Small intestine (tissue), 7 donors: ENCODE data around the gene GIMAP1. TPM values are rescaled to one million over a fixed set of nuclear protein-coding genes. Genes with fewer than 3 reads are reported as not detected.

ENCODE experiments used
- DNase-seq, 2 donors: peaks; one replicate each; pipeline versions ENCODE4 v3.0.0 to v3.0.0-alpha.2; 2013
- FAIRE-seq: peaks from 2 replicates; lab custom pipeline; 2012; peaks lifted over from hg19 to GRCh38; lab: Jason Lieb, UNC
- H3K27ac ChIP-seq, 3 donors: one replicate each; pipeline ENCODE4 v1.5.1; 2013; ENCODE audit warnings: low read length in 2 of 3, mild to moderate bottlenecking in 2 of 3, control low read depth in 1 of 3, inconsistent platforms in 1 of 3, low read depth in 1 of 3, moderate library complexity in 1 of 3
- H3K27me3 ChIP-seq, 3 donors: one replicate each; pipeline ENCODE4 v1.6.1; 2013; ENCODE audit warnings: low read length in 3 of 3, inconsistent platforms in 1 of 3; ENCODE audit not compliant: control insufficient read depth in 3 of 3, insufficient read depth in 3 of 3
- H3K36me3 ChIP-seq, 3 donors: one replicate each; pipeline ENCODE4 v1.6.1; 2013; ENCODE audit warnings: low read length in 3 of 3, inconsistent platforms in 1 of 3, low read depth in 1 of 3, mild to moderate bottlenecking in 1 of 3, moderate library complexity in 1 of 3; ENCODE audit not compliant: control insufficient read depth in 3 of 3, insufficient read depth in 2 of 3
- H3K4me1 ChIP-seq, 3 donors: one replicate each; pipeline ENCODE4 v1.6.1; 2013; ENCODE audit warnings: low read length in 2 of 3, inconsistent platforms in 1 of 3, low read depth in 1 of 3, mild to moderate bottlenecking in 1 of 3, moderate library complexity in 1 of 3; ENCODE audit not compliant: control insufficient read depth in 3 of 3, insufficient read depth in 2 of 3
- H3K4me3 ChIP-seq, 3 donors: one replicate each; pipeline ENCODE4 v1.5.1; 2013; ENCODE audit warnings: low read length in 3 of 3, control low read depth in 1 of 3, inconsistent platforms in 1 of 3, low read depth in 1 of 3, mild to moderate bottlenecking in 1 of 3, moderate library complexity in 1 of 3
- H3K9me3 ChIP-seq, 2 donors: one replicate each; pipeline ENCODE4 v1.6.1; 2013; ENCODE audit warnings: low read depth in 1 of 2, low read length in 1 of 2; ENCODE audit not compliant: control insufficient read depth in 2 of 2, insufficient read depth in 1 of 2
- WGBS, 3 donors: extraction: QIAGEN DNeasy Blood & Tissue Kit; methylation state at CpG; one replicate each; pipeline ENCODE4 v1.1.7; 2013; 5-methylcytosine and 5-hydroxymethylcytosine counted together
- polyA plus RNA-seq, 4 donors: library from polyadenylated mRNA; stranded (reverse) in 3 of 4; unstranded in 1 of 4; fragments of 200-250 nt in 3 of 4; fragments of 120-200 nt in 1 of 4; gene quantifications; one replicate each; pipeline versions ENCODE4 v1.2.1 to v1.2.3, GENCODE V29; 2013
- donor health status: healthy with polysubstance abuse.
- donor health status: control.
- donor health status: control.
- donor health status: Bipolar disorder and iron deficiency.
- donor health status: healthy.

GIMAP1 gene
- polyA plus RNA-seq, 4 donors: 0.89 to 7.5 (median 3.1) TPM

- FAIRE-seq (no peak), DNase-seq (no peak)
- Histone ChIP-seq H3K36me3 (no peaks in the 10 kb centered on the region), H3K27ac (peak overlapping the region in 2 of 3 donors; percentile 9 to 85), H3K4me1 (no peaks in the 10 kb centered on the region), H3K4me3 (peak overlapping the region; percentile 28 to 63 (median 53)), H3K9me3 (no peaks in the 10 kb centered on the region), H3K27me3 (no peaks in the 10 kb centered on the region)
- WGBS, 3 donors: 36 to 76% (median 50%) methylated on average over 4 of the region's 4 CpGs
Observed at GRCh38 chr7:150716939-150717338, 526 bp downstream of the GIMAP1 start.

GRCh38 chr7:150717814-150718420 is 1.5 kb downstream of the GIMAP1 start:
- H3K36me3 ChIP-seq: no peaks in the 10 kb centered on the region
- no peaks in the 10 kb centered on the region for H3K9me3 ChIP-seq
- H3K4me1 ChIP-seq: no peaks in the 10 kb centered on the region
- H3K27ac ChIP-seq: peak overlapping the region in 1 of 3 donors; percentile 22
- H3K4me3 ChIP-seq: peak overlapping the region; percentile 17 to 32 (median 28)
- 55 to 76% (median 68%) methylated on average over 4 of the region's 4 CpGs for WGBS, 3 donors
- DNase-seq (no peak), FAIRE-seq (no peak)
- H3K27me3 ChIP-seq: no peaks in the 10 kb centered on the region

GRCh38 chr7:150719436-150719835 is 3.0 kb downstream of the GIMAP1 start:
- no peak overlapping the region for H3K4me3 ChIP-seq
- no peaks in the 10 kb centered on the region for H3K36me3 ChIP-seq
- H3K9me3 ChIP-seq: no peaks in the 10 kb centered on the region
- 69 to 84% (median 84%) methylated on average over 4 of the region's 4 CpGs for WGBS, 3 donors
- no peak for DNase-seq
- no peaks in the 10 kb centered on the region for H3K4me1 ChIP-seq
- no peak overlapping the region for H3K27ac ChIP-seq
- no peak for FAIRE-seq
- no peaks in the 10 kb centered on the region for H3K27me3 ChIP-seq

- FAIRE-seq (no peak), DNase-seq (no peak)
- Histone ChIP-seq H3K9me3 (no peaks in the 10 kb centered on the region), H3K27ac (no peak overlapping the region), H3K36me3 (no peaks in the 10 kb centered on the region), H3K4me1 (no peaks in the 10 kb centered on the region), H3K27me3 (no peaks in the 10 kb centered on the region), H3K4me3 (no peak overlapping the region)
- 94 to 96% (median 94%) methylated on average over 45 to 52 of the region's 52 CpGs for WGBS, 3 donors
Observed at GRCh38 chr7:150719960-150720891, 3.8 kb downstream of the GIMAP1 start.

GRCh38 chr7:150721970-150722373 is 5.6 kb downstream of the GIMAP1 start:
- peak overlapping the region in 1 of 3 donors; percentile 24 for H3K27ac ChIP-seq
- no peaks in the 10 kb centered on the region for H3K4me1 ChIP-seq
- DNase-seq: no peak
- H3K4me3 ChIP-seq: no peak overlapping the region
- no peaks in the 10 kb centered on the region for H3K27me3 ChIP-seq
- 84 to 93% (median 92%) methylated on average over 11 of the region's 11 CpGs for WGBS, 3 donors
- no peak for FAIRE-seq
- H3K36me3 ChIP-seq: no peaks in the 10 kb centered on the region
- H3K9me3 ChIP-seq: peaks cover 0 to 4% of the 10 kb centered on the region in 2 donors

- H3K4me3 ChIP-seq: no peak overlapping the region
- no peak for DNase-seq
- H3K27me3 ChIP-seq: no peaks in the 10 kb centered on the region
- H3K9me3 ChIP-seq: peaks cover 0 to 4% of the 10 kb centered on the region in 2 donors
- H3K27ac ChIP-seq: peak overlapping the region in 1 of 3 donors; percentile 6
- no peaks in the 10 kb centered on the region for H3K36me3 ChIP-seq
- FAIRE-seq: no peak
- no peaks in the 10 kb centered on the region for H3K4me1 ChIP-seq
- WGBS, 3 donors: 25 to 48% (median 42%) methylated on average over 12 of the region's 12 CpGs
Observed at GRCh38 chr7:150722431-150722931, 6.1 kb downstream of the GIMAP1 start.

- DNase-seq: no peak
- Histone ChIP-seq H3K4me3 (no peak overlapping the region), H3K27me3 (no peaks in the 10 kb centered on the region), H3K36me3 (no peaks in the 10 kb centered on the region), H3K4me1 (peaks cover 0 to 5% (median 0%) of the 10 kb centered on the region in 3 donors), H3K27ac (no peak overlapping the region), H3K9me3 (peaks cover 0 to 4% of the 10 kb centered on the region in 2 donors)
- no peak for FAIRE-seq
- WGBS, 3 donors: 66 to 78% (median 69%) methylated on average over 1 of the region's 1 CpG
Observed at GRCh38 chr7:150723467-150723866, 7.1 kb downstream of the GIMAP1 start.

- H3K27ac ChIP-seq: peak overlapping the region in 1 of 3 donors; percentile 47
- H3K36me3 ChIP-seq: no peaks in the 10 kb centered on the region
- FAIRE-seq (peak; percentile 51), DNase-seq (peak; percentile 84 to 98)
- H3K9me3 ChIP-seq: peaks cover 0 to 4% of the 10 kb centered on the region in 2 donors
- H3K4me1 ChIP-seq: peaks cover 0 to 5% (median 0%) of the 10 kb centered on the region in 3 donors
- no peaks in the 10 kb centered on the region for H3K27me3 ChIP-seq
- H3K4me3 ChIP-seq: no peak overlapping the region
- WGBS, 3 donors: 19 to 52% (median 31%) methylated on average over 3 of the region's 3 CpGs
Observed at GRCh38 chr7:150727381-150727780, 11.0 kb downstream of the GIMAP1 start.
